Sigmoid colon (tissue), 7 donors: ENCODE measurements around the gene MYRIP. TPM values are rescaled to one million over a fixed set of nuclear protein-coding genes. Genes with fewer than 3 reads are reported as not detected.
"Not testable (repeated sequence)": the region's sequence is repeated elsewhere in the genome, so short reads cannot be mapped to it uniquely, and the experiment has no call there.

ENCODE experiments used
- DNase-seq: peaks from one replicate; pipeline ENCODE4 v3.0.0-alpha.2; 2019
- H3K27ac ChIP-seq, 4 donors: fragments of 200-600 bp; sonication (generic); one replicate each; pipeline ENCODE4 v1.5.1; 2016 to 2019; ENCODE audit warnings: mild to moderate bottlenecking in 1 of 4
- H3K27me3 ChIP-seq, 3 donors: fragments of 200-600 bp; sonication (generic); one replicate each; pipeline ENCODE4 v1.5.1; 2019; ENCODE audit warnings: mild to moderate bottlenecking in 1 of 3
- H3K36me3 ChIP-seq, 4 donors: fragments of 200-600 bp; sonication (generic); one replicate each; pipeline ENCODE4 v1.5.1; 2016 to 2019
- H3K4me1 ChIP-seq, 4 donors: fragments of 200-600 bp; sonication (generic); one replicate each; pipeline ENCODE4 v1.5.1; 2017 to 2019
- H3K4me3 ChIP-seq, 4 donors: fragments of 200-600 bp; sonication (generic); one replicate each; pipeline ENCODE4 v1.5.1; 2017 to 2019; ENCODE audit warnings: mild to moderate bottlenecking in 2 of 4, moderate library complexity in 1 of 4
- H3K9me3 ChIP-seq, 4 donors: fragments of 200-600 bp in 3 of 4; sonication (generic) in 3 of 4; one replicate each; pipeline versions ENCODE4 v1.5.1 to v1.6.1; 2013 to 2019
- CTCF ChIP-seq, 4 experiments: fragments of 450-650 bp in 3 of 4; fragments of 200-600 bp in 1 of 4; IDR thresholded peaks; one replicate each; pipeline ENCODE4 v1.5.1; 2016 to 2019; ENCODE audit warnings: antibody characterized with exemption in 4 of 4, mild to moderate bottlenecking in 3 of 4, moderate library complexity in 2 of 4
- EP300 ChIP-seq, 4 donors: sonication (generic); formaldehyde crosslinking; IDR thresholded peaks; one replicate each; pipeline ENCODE4 v1.6.1; 2017; ENCODE audit warnings: antibody characterized with exemption in 4 of 4
- POLR2A ChIP-seq, 2 donors: fragments of 450-650 bp; IDR thresholded peaks; one replicate each; pipeline ENCODE4 v1.6.1; 2016; ENCODE audit warnings: antibody characterized with exemption in 2 of 2, mild to moderate bottlenecking in 2 of 2, moderate library complexity in 2 of 2
- POLR2AphosphoS5 ChIP-seq, 4 donors: sonication (generic); formaldehyde crosslinking; IDR thresholded peaks; one replicate each; pipeline ENCODE4 v1.6.1; 2017; ENCODE audit warnings: antibody characterized with exemption in 4 of 4
- WGBS, 2 donors: extraction: QIAGEN DNeasy Blood & Tissue Kit; methylation state at CpG; one replicate each; pipeline ENCODE4 v1.1.7; 2013; 5-methylcytosine and 5-hydroxymethylcytosine counted together
- intact Hi-C: fragments of 100-400 bp; cut with DNase I; formaldehyde crosslinking; loops from one replicate; pipeline ENCODE4 v1.15.1; 2023
- polyA plus RNA-seq, 3 donors: library from polyadenylated mRNA; stranded (reverse); fragments of 200-250 nt; gene quantifications; one replicate each; pipeline ENCODE4 v1.2.3, GENCODE V29; 2013
- total RNA-seq, 4 donors: library from RNA; depleted of rRNA; stranded (reverse); fragments of >200 nt; gene quantifications; one replicate each; pipeline ENCODE4 v1.1.0, GENCODE V29; 2016
- donor health status: healthy with polysubstance abuse.
- donor health status: Bipolar disorder and iron deficiency.
- donor health status: healthy.

Gene MYRIP
- total and polyA plus RNA-seq, 7 donors = 2.2 to 5.5 (median 4.2) TPM

GRCh38 chr3:39791603-39792002 lies 17.8 kb upstream of the MYRIP start:
- DNase-seq = no peak
- no peak overlapping the region for H3K27ac ChIP-seq
- H3K36me3 ChIP-seq = no peaks in the 10 kb centered on the region
- intact Hi-C loops = no loop called here
- WGBS, 2 donors = 95 to 98% methylated on average over 3 of the region's 3 CpGs
- H3K9me3 ChIP-seq = no peaks in the 10 kb centered on the region
- TF ChIP-seq EP300 (IDR thresholded peaks at IDR 0.05) (no peak), POLR2A (IDR thresholded peaks at IDR 0.05) (no peak), POLR2AphosphoS5 (IDR thresholded peaks at IDR 0.05) (no peak), CTCF (IDR thresholded peaks at IDR 0.05) (no peak)
- H3K4me3 ChIP-seq = no peak overlapping the region
- H3K27me3 ChIP-seq = no peaks in the 10 kb centered on the region
- H3K4me1 ChIP-seq = no peaks in the 10 kb centered on the region

GRCh38 chr3:39794880-39795279 lies 14.5 kb upstream of the MYRIP start:
- Histone ChIP-seq H3K4me1 (no peaks in the 10 kb centered on the region), H3K27ac (no peak overlapping the region), H3K4me3 (no peak overlapping the region), H3K36me3 (no peaks in the 10 kb centered on the region), H3K27me3 (no peaks in the 10 kb centered on the region), H3K9me3 (no peaks in the 10 kb centered on the region)
- intact Hi-C loops = no loop called here
- WGBS, 2 donors = 83 to 88% methylated on average over 6 of the region's 6 CpGs
- no peak for DNase-seq
- TF ChIP-seq CTCF (IDR thresholded peaks at IDR 0.05) (no peak), POLR2AphosphoS5 (IDR thresholded peaks at IDR 0.05) (no peak), POLR2A (IDR thresholded peaks at IDR 0.05) (no peak), EP300 (IDR thresholded peaks at IDR 0.05) (no peak)

- TF ChIP-seq POLR2A (IDR thresholded peaks at IDR 0.05) = no peak
- no peak for TF ChIP-seq POLR2AphosphoS5 (IDR thresholded peaks at IDR 0.05)
- TF ChIP-seq EP300 (IDR thresholded peaks at IDR 0.05) = no peak
- TF ChIP-seq CTCF (IDR thresholded peaks at IDR 0.05) = no peak
- H3K4me1 ChIP-seq = no peaks in the 10 kb centered on the region
- H3K36me3 ChIP-seq = no peaks in the 10 kb centered on the region
- intact Hi-C loops = no loop called here
- H3K27ac ChIP-seq = no peak overlapping the region
- no peak overlapping the region for H3K4me3 ChIP-seq
- no peaks in the 10 kb centered on the region for H3K9me3 ChIP-seq
- no peak for DNase-seq
- no peaks in the 10 kb centered on the region for H3K27me3 ChIP-seq
Observed at GRCh38 chr3:39801216-39801615, 8.2 kb upstream of the MYRIP start.

- H3K27me3 ChIP-seq, DNase-seq, H3K9me3 ChIP-seq, intact Hi-C loops, H3K4me1 ChIP-seq, H3K4me3 ChIP-seq, H3K36me3 ChIP-seq, H3K27ac ChIP-seq: not testable (repeated sequence)
- WGBS, 2 donors = 84% methylated on average over 3 of the region's 3 CpGs
Observed at GRCh38 chr3:39802486-39802885, 6.9 kb upstream of the MYRIP start.

- H3K9me3 ChIP-seq = no peaks in the 10 kb centered on the region
- TF ChIP-seq EP300 (IDR thresholded peaks at IDR 0.05) (no peak), POLR2A (IDR thresholded peaks at IDR 0.05) (no peak), POLR2AphosphoS5 (IDR thresholded peaks at IDR 0.05) (no peak), CTCF (IDR thresholded peaks at IDR 0.05) (no peak)
- H3K36me3 ChIP-seq = no peaks in the 10 kb centered on the region
- no peak overlapping the region for H3K27ac ChIP-seq
- H3K27me3 ChIP-seq = no peaks in the 10 kb centered on the region
- DNase-seq = no peak
- intact Hi-C loops = no loop called here
- 78 to 81% methylated on average over 2 of the region's 2 CpGs for WGBS, 2 donors
- no peak overlapping the region for H3K4me3 ChIP-seq
- peaks cover 0 to 7% (median 2%) of the 10 kb centered on the region in 4 donors for H3K4me1 ChIP-seq
Observed at GRCh38 chr3:39803956-39804355, 5.5 kb upstream of the MYRIP start.
